ENCODE results near the gene BCAS3.

GRCh38 chr17:60741031-60741430 lies 63.4 kb downstream of the BCAS3 start:
- no peak for TF ChIP-seq CTCF (IDR thresholded peaks at IDR 0.05)
- TF ChIP-seq EZH2 (IDR thresholded peaks at IDR 0.05; ENCODE audit: borderline replicate concordance, insufficient read depth, low read depth, low read length, poor library complexity, severe bottlenecking) = no peak
